Stimulated activated CD8-positive, alpha-beta memory T cell treated with anti-CD3 and anti-CD28 coated beads, Interleukin-7, amount 100 ng/mL, for 1 hour (primary cell): ENCODE measurements around the gene BPIFB1.

ENCODE experiments used
- DNase-seq, 2 donors: peaks; one replicate each; pipeline ENCODE4 v3.0.0-alpha.2; 2020; ENCODE audit warnings: low read depth in 2 of 2

Gene BPIFB1

GRCh38 chr20:33325350-33325749 lies 42.3 kb downstream of the BPIFB1 start:
- no peak for DNase-seq

GRCh38 chr20:33328157-33329137 lies 45.4 kb downstream of the BPIFB1 start:
- no peak for DNase-seq

- no peak for DNase-seq
These were observed 50.0 kb downstream of the BPIFB1 start for GRCh38 chr20:33332905-33333456.

- no peak for DNase-seq
These were observed 50.6 kb downstream of the BPIFB1 start for GRCh38 chr20:33333616-33334015.

GRCh38 chr20:33334111-33334510 lies 51.1 kb downstream of the BPIFB1 start:
- DNase-seq, result no peak

- no peak for DNase-seq
These were observed 53.4 kb downstream of the BPIFB1 start for GRCh38 chr20:33336375-33336774.

GRCh38 chr20:33337119-33337518 lies 54.1 kb downstream of the BPIFB1 start:
- no peak for DNase-seq

- no peak for DNase-seq
These were observed 54.6 kb downstream of the BPIFB1 start for GRCh38 chr20:33337531-33338165.

GRCh38 chr20:33338467-33339258 lies 55.6 kb downstream of the BPIFB1 start:
- DNase-seq, result no peak

GRCh38 chr20:33339515-33340058 lies 56.6 kb downstream of the BPIFB1 start:
- DNase-seq, result no peak

- DNase-seq, result no peak
These were observed 60.5 kb downstream of the BPIFB1 start for GRCh38 chr20:33343521-33343920.

- no peak for DNase-seq
These were observed 62.3 kb downstream of the BPIFB1 start for GRCh38 chr20:33345342-33345741.

- DNase-seq, result no peak
These were observed 65.3 kb downstream of the BPIFB1 start for GRCh38 chr20:33348136-33348937.

- no peak for DNase-seq
These were observed 66.5 kb downstream of the BPIFB1 start for GRCh38 chr20:33349493-33349892.

GRCh38 chr20:33351696-33352095 lies 68.7 kb downstream of the BPIFB1 start:
- DNase-seq, result no peak

GRCh38 chr20:33352258-33353012 lies 69.4 kb downstream of the BPIFB1 start:
- no peak for DNase-seq

- DNase-seq, result no peak
These were observed 70.0 kb downstream of the BPIFB1 start for GRCh38 chr20:33353013-33353402.
